Fibroblast of skin of right biceps (primary cell): ENCODE measurements around the gene CAMTA1.

Source experiments
- DNase-seq: peaks from one replicate; pipeline ENCODE4 v3.0.0-alpha.2; 2013

CAMTA1 gene

GRCh38 chr1:7047866-7048265, 262.6 kb downstream of the CAMTA1 start:
- DNase-seq: no peak

DNA sequence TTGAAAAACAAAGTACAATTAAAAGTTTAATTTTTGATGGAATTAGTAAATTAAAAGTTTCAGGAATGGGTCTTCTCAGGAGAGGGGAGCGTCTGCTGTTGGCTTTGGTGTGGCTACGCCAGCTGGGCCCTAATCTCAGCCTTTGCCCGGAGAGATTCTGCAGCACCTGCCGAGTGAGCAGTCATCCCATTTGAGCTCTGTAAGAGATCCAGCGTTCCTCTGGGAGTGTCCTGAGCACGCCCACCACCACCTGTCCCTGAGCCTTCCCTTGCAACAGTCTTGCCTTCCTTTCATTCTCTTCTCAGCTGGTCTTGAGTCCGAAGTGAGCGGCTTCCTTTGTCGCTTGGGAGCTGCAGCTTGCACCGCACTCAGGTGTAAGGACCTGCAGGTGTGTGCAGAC, 263.1 kb downstream of the CAMTA1 start:
- DNase-seq: no peak

DNA sequence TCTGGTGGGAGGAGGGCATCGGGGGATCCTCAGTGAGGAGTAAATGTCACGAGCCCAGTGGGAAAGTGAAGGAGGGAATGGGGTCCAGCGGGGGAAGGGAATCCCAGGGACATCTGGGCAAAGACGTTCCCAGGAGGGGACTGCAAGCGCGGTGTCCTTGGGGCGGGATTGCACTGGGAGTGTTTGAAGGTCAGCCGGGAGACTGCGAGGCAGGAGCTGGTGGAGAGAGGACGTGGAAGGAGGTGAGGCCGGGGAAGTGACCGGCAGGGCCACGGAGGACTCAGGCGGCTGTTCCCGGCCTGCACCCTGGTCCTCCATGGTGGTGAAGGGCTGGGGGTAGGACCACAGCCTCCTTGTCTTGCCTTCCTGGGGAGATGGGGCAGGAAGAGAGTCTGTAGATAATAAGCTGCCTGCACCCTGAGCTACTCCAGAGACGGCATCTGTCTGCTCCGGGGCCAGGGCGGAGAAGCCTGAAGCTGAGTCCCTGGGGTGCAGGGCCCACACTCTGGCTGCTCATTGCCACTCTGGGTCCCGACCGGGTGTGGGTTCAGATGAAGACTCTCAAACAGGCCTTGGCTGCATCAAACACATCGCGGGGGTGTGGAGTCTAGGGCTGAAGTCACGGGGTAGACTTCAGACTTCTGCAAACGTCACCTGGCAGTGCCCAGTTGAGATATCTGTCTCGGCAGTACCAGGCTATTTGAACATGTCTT, 264.8 kb downstream of the CAMTA1 start:
- no peak for DNase-seq

DNA sequence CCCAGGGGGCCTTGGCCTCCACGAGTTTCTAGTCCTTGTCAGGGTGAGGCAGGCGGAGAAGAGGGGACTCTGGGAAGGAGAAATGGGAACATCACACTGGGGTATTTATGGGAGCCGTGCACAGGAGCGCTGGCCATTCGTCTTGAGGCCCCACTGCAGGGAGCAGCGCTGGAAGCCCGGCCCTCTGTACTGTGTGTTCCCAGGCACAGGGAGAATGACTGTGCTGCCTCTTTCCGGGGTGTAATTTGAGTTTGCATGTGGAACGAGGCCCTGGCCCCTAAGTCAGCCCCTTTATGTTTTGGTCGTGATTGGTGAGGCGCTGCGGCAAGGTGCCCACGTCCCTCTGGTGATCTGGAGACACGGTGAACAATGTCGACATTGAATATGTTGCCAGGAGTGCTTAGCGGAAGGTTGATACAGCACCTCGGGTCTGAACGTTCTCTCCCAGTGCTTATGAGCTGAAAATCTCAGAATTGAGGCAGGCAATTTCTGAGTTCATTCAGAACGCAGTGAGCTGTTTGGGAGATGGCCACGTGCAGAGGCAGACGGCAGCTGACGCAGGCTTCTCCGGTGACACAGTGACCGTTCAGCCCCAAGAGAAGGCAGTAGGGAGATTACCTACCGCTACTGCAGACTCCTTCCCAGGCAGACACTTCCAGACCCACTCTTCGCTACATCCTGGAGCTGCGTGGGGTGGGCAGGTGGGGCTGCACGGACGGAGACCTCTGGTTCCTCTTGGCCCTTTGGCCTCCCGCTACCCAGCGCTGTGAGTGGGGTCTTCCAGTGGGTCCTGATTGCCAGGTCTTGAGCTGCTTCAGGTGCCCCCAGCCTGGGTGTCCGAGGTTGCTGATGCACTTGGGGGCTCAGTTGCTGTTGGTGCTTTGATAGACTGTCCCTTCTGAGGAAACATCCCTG, 265.8 kb downstream of the CAMTA1 start:
- DNase-seq: no peak

- no peak for DNase-seq
Measured at GRCh38 chr1:7052701-7053100, 267.4 kb downstream of the CAMTA1 start.

DNA sequence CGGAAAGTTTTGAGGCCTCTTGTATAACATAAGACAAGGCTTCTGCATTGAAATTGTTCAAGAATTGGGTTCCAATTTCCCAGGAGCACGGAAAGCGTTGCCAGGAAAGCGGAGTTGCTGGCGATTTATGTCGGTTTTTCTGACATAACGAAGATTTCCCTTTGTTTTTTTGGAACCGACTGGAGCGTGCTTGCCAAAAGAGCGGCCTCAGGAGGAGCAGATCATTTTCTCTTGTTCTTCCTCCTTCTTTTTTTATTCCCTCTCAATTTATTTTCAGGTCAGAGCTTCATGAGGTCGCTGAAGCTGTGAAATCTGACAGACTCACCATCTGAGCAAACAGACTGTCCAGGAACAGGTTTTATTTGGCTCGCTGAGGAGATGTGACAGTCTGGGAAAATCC, 275.5 kb downstream of the CAMTA1 start:
- DNase-seq: no peak

DNA sequence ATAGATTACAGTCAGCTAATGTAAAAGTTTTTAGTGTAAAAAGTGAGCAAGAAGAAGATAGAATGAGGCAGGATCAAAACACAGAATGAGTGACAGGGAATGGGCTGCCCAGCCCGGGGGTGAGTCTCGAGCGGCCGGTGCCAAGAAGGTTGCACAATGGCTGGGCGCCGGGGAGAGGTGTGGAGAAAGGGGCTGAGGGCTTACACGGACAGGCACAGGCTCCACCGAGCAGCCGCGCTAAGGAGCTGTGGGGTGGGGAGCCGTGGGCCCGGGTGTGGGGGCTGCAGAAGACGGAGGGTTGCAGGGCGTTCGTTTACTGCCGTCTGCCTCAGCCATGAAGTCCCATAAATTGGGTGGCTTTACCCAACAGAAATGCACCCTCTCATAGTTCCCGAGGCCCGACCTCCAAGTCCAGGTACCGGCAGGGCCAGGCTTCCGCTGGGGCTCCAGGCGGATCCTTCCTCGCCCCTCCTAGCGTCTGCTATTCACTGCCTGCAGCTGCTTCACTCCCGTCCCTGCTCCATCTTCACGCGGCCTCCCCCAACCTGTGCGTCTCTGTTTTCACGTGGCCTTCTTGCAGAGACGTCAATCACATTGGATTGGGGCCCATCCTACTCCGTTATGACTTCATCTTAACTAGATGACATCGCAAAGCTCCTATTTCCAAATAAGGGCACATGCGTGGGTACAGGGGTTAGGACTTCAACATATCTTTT, 277.2 kb downstream of the CAMTA1 start:
- no peak for DNase-seq

DNA sequence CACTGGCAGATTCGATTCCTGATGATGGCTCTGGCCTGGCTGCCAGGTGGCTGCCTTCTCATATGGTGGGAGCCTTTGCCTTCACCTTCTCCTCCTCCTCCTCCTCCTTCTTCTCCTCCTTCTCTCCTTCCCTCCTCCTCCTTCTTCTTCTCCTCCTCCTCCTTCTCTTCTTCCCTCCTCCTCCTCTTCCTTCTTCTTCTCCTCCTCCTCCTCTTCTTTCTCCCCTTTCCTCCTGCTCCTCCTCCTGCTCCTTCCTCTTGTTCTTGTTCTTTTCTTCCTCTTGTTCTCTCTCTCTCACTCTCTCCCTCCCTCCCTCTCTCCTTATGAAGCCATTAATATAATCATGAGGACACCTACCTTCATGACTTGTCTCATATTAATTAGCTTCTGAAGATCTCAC, 278.7 kb downstream of the CAMTA1 start:
- no peak for DNase-seq

DNA sequence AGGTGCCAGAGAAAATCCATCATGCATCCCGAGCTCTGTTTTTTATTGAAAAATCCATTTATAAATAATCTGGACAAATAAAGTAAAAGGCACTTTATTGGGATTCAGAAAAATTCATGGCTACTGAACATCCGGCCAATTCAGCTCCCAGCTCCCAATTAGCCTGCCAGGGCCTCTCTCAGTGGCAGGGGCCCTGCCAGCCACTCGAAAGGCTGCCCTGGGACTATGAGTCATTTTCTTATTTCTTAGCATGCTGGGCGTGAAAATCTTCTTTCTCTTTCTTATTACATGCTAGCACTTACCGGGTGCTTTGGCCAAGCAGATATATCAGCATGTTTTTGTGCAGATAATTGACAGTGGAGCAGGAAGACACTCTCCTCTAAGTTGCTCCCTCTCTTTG, 283.3 kb downstream of the CAMTA1 start:
- DNase-seq: no peak

GRCh38 chr1:7069931-7070330, 284.7 kb downstream of the CAMTA1 start:
- peak; percentile 3 for DNase-seq

DNA sequence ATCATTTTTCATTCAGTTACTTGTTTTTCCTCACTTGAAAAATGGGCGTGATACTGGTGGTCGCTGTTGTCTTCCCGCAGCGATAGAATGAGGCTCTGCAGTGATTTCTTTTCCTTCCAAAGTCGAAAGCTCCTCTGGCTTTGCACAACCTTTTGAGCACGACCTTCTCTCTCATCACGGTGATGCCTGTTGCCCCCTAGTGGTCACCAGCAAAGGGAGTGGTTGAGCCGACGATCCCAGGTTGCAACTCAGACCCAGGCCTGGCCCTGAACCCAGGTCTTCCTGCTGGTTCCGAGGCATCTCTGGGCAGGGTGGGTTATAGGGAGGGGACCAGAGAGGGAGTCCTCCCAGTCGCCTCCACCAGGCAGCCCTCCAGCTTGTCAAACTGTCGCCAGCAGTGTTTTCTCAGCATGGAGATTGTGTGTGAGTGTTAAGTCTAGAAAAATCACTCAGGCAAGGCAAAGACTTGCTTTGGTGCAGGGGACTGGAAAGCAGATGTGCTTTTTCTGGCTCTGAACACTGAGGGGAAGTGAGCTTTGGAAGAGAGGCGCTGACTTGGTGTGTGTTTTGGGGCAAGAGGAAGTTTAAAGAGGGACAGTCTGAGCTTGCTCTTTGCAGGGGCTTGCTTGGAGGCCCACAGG, 285.3 kb downstream of the CAMTA1 start:
- peak; percentile 62 for DNase-seq

DNA sequence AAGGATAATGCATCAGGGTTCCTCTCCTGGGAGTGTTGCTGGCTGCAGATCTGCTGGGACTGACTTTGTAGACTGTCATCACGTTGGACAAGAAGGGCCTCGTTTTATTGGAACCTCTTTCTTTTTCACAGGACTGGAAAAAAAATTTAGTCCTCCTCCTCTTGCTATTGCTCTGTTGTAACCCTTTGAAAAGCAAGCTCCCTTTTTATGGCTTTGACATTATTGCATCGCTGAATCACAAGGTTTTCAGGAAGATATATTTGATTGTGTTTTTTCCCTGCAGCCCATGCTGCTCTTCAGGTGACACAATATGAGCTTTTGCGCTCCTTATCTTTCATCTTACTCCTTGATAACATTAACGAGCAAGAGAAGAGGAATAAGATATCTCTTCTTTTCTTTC, 290.9 kb downstream of the CAMTA1 start:
- no peak for DNase-seq

DNA sequence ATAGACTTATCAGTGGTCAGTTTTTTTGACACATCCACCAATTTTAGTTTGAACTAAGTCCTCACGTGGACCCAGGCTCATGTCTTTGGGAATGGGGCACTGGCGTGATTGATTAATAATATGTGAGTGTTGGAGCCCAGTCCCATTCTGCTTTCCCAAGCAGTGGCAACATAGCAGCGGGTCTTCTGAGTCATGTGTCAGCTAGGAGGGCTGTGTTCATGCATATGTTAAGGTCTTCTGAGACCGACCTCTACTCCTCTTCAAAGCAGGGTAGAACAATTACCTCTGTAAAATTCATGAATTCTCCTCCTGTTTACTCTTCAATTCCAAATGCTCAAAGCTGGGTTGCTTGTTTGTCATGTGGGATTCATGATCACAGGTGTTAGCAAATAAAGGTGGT, 291.3 kb downstream of the CAMTA1 start:
- no peak for DNase-seq

DNA sequence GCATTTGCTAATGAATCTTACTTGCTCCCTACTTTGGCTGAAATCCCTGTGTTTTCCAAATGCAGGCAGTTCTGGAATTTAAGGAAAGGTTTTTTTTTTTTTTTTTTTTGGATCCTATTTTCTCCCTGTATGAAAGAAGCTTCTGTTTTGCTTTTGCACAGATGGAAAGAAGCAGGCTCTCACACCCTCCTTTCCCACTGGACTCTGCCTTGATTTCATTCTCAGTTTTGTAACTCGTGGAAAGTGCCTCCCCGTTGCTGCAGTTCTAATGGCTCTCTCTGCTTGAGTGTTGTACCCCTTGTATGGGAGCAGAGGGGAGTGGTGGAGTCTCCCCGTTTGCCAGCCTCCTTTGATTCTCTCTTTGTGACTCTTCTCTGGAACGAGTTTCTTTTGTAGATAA, 291.9 kb downstream of the CAMTA1 start:
- DNase-seq: no peak

DNA sequence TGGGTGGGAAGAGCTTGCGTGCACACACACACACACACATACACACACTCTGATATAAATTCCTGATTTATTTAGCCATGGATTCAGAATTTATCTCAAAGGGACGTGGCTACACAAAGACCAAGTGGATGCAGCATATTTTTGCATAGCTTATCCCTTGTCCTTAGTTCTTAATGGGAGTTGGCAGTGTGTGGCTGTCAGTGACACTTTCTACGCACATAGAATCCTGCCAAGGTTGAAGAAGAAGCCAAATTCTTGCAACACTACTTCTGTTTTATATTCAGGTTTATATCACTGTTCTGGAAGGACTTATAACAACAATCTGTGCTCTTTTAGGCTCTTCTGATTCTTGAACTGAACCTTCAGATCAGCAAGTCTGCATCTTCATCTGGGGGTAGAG, 292.7 kb downstream of the CAMTA1 start:
- no peak for DNase-seq

DNA sequence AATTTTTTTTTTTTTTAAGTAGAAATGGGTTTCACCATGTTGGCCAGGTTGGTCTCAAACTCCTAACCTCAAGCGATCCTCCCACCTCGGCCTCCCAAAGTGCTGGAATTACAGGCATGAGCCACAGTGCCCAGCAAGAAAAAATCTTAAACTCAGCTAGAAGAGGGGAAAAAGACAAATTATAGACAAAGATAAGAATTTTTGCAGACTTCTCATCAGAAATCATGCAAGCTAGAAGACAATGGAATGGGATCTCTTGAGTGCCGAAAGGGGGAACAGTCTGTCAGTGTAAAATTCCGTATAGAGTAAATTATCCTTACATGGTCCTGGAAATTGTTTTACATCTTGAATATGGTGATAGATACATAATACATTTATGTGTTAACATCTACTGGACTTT, 294.4 kb downstream of the CAMTA1 start:
- no peak for DNase-seq

DNA sequence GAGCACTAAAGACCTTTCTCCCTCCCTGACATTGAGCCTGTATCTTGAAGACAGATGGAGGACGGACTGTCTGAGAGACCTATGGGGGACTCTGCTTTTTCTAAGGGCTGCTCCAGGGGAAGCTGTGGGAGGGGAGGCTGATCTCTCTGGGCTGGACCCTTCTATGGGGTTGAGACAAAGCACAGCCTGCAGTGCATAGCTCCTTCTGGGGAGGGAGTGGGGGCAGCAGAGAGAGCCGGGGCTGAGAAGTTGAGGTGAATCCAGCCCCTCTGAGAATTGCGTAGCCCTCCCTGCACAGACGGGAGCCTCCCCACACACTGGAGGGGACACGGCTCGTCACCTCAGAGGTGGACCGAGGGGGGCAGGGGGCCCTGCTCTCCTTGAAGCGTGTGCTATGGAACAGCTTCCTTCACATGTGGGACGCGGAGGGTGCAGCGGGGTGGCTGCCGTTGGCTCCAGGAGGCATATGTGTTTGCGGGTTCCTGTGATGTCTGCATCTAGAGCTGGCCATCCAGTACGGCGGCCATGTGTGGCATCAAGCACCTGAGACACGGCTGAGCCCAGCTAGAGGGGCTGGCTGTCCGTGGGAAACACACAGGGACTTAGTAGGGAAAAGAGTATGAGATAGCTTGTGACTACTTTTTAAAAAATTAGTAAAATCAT, 299.1 kb downstream of the CAMTA1 start:
- DNase-seq: no peak

DNA sequence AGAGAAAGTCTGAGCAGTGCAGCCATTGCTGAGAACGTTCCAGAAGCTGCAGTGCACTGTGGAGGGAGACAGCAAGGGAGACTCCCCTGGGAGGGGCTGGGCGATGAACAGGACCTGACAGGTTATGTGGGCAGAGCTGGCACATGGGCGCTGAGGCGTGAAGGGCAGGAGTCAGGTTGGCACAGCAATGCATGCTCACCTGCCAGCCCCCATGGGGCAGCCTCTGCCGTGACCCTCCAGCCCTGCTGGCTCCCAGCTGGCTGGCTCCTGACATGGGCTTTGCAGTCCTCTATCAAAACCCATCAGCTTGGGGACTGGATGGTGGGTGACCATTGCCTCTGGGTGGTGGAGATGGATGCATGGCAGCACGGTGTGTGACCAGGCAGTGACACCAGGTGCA, 300.3 kb downstream of the CAMTA1 start:
- DNase-seq: no peak

GRCh38 chr1:7086106-7086505, 300.9 kb downstream of the CAMTA1 start:
- DNase-seq: no peak

GRCh38 chr1:7087888-7088287, 302.6 kb downstream of the CAMTA1 start:
- DNase-seq: no peak

DNA sequence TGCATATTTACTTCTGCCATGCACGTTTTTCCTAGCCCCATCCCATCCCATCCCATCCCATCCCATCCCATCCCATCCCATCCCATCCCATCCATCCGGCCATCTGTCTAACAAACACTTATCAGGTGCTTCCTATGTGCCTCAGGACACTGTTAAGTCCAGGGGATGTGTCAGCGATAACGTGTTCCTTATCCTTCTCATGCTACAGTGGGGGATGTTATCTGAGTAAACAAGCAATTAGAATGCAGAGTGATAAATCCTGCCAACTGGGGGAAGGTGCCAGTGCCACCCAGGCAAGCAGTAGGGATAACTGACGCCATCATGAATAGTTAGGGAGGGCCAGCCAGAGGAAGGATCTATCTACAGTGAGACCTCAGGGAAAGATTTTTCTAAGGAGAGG, 304.2 kb downstream of the CAMTA1 start:
- DNase-seq: no peak

DNA sequence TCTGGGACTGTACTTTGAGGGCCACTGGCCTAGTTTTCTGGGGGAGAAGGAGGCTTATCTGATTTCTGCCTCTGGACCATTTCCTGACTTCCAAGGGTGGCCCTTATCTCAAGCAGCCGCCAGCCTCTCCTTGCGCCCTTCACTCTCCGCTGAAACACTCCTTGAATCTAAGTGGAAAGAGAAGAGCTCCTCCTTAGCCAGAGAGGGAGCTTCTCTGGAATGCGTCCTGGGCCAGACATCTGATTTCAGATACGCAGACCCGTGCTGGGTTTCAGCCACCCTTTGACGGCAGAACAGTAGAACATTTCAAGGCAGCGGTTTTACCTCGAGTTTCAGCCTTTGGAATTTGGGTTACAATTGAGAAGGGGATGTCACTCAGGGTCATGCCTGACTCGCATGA, 308.0 kb downstream of the CAMTA1 start:
- no peak for DNase-seq

DNA sequence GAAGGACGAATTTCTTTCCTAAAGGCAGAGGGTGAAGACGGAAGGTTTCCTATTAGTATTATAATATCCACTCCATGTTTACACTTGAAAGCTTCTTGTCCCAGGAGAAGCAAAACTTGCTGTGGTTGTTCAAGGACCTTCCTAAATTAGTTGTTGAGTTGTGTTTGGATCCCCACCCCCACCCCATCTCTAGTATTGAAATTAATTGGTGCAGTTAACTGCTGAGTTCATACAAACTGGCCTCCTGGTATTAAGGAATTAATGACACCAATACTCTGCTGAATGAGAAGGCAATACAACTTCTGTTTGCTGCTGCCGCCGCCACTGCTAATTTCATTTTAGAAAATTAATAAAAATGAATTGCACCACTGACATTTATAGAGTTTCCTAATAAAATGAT, 308.8 kb downstream of the CAMTA1 start:
- no peak for DNase-seq
